ENCODE data around the gene BRMS1L. TPM values are rescaled to one million over a fixed set of nuclear protein-coding genes. Genes with fewer than 3 reads are reported as not detected.

The BRMS1L gene
- total RNA-seq, 1 experiment from 2014 or later: 4.8 TPM

DNA sequence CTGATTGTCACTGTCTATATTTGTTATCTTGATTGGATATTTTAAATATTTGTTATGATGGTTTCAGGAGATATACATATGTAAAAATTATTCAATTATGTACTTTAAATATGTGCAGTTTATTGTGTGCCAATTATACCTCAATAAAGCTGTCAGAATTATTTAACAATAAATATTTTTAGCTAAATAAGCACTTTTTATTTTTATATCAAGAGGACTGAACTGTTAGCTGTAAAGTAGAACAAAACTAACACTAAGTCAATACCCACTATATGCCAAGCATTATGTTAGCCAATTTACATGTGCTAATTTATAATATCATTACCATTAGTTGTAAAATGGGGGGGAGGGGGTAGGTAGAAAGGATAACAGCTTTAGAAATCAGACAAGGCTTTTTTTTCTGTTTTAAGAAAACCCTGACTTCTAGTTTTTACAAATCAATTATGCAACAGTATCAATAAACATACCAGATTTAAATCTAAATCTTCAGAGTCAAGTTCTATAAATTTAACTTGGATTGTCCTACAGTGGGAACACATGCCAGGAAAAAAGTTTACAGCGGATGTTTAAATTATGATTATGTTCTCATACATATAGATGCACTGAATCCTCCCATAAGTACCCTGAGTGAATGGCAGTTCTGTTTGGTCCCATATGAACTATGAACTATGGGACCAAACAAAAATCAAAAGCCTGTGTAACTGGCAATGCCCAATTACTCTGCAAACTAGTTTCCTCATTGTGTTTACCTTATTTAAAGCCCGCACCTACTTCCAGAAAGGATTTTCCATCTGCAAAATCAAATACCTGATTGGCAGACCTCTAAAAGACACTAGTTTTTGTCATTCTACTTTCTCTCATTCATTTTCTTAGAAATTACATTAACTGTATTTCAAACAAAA, 19.9 kb upstream of the BRMS1L start:
- Histone ChIP-seq H3K9me3 (ENCODE audit: low read length) (no peaks in the 10 kb centered on the region), H2AFZ (ENCODE audit: low read length) (no peak overlapping the region), H3K4me3 (ENCODE audit: low read length) (peak overlapping the region; percentile 71), H3K36me3 (ENCODE audit: low read depth, low read length) (no peaks in the 10 kb centered on the region), H3K4me2 (ENCODE audit: low read length) (peak overlapping the region; percentile 81), H4K20me1 (ENCODE audit: low read length) (peaks cover 22% of the 10 kb centered on the region), H3K4me1 (ENCODE audit: insufficient read depth, low read length) (peaks cover 17% of the 10 kb centered on the region), H3F3A (ENCODE audit: low read length, unreplicated experiment) (no peaks in the 10 kb centered on the region), H3K9me2 (replicated peaks; ENCODE audit: low read length) (no peaks in the 10 kb centered on the region), H3K27me3 (ENCODE audit: low read length) (no peaks in the 10 kb centered on the region), H3K9ac (ENCODE audit: low read length) (no peak overlapping the region), H3K27ac (ENCODE audit: low read length) (no peak overlapping the region), H3K79me2 (ENCODE audit: low read length) (peaks cover 57% of the 10 kb centered on the region)
- no TSS peak for BruUV-seq (replicated peaks)
- POLR2A ChIA-PET (ENCODE audit: unreplicated experiment): interaction anchor here (0.6 kb wide), 1 partner anchor 10 kb away, joined by 14 read pairs; no protein-coding TSS in a partner anchor
- TF ChIP-seq EZH2phosphoT487 (IDR thresholded peaks at IDR 0.05; ENCODE audit: borderline replicate concordance, low read length) (no peak), CTCF (conservative IDR thresholded peaks at IDR 0.05; ENCODE audit: low read depth, low read length) (no peak), EZH2 (IDR thresholded peaks at IDR 0.05; ENCODE audit: low read length, unreplicated experiment) (no peak)
- intact Hi-C loops (cut with micrococcal nuclease): loop anchor here (5.0 kb wide), 1 partner anchor 59 kb away; no protein-coding TSS in a partner anchor
- no peak for DNase-seq
- CTCF ChIA-PET: interaction anchor here (0.6 kb wide), 1 partner anchor 98 kb away, joined by 3 read pairs; no protein-coding TSS in a partner anchor
- no peak for ATAC-seq

- CTCF ChIA-PET: interaction anchor here (0.6 kb wide), 1 partner anchor 99 kb away, joined by 3 read pairs; no protein-coding TSS in a partner anchor
- H3K27ac ChIP-seq (ENCODE audit: low read length): no peak overlapping the region
- ATAC-seq: no peak
- intact Hi-C loops (cut with micrococcal nuclease): loop anchor here (5.0 kb wide), 1 partner anchor 60 kb away; no protein-coding TSS in a partner anchor
- no peak overlapping the region for H2AFZ ChIP-seq (ENCODE audit: low read length)
- no peaks in the 10 kb centered on the region for H3F3A ChIP-seq (ENCODE audit: low read length, unreplicated experiment)
- H3K4me1 ChIP-seq (ENCODE audit: insufficient read depth, low read length): peaks cover 17% of the 10 kb centered on the region
- no peaks in the 10 kb centered on the region for H3K9me3 ChIP-seq (ENCODE audit: low read length)
- no peak for TF ChIP-seq EZH2phosphoT487 (IDR thresholded peaks at IDR 0.05; ENCODE audit: borderline replicate concordance, low read length)
- no peak for TF ChIP-seq EZH2 (IDR thresholded peaks at IDR 0.05; ENCODE audit: low read length, unreplicated experiment)
- TF ChIP-seq CTCF (conservative IDR thresholded peaks at IDR 0.05; ENCODE audit: low read depth, low read length): no peak
- H3K4me3 ChIP-seq (ENCODE audit: low read length): peak overlapping the region; percentile 71
- H3K27me3 ChIP-seq (ENCODE audit: low read length): no peaks in the 10 kb centered on the region
- no peaks in the 10 kb centered on the region for H3K36me3 ChIP-seq (ENCODE audit: low read depth, low read length)
- POLR2A ChIA-PET (ENCODE audit: unreplicated experiment): interaction anchor here (0.6 to 0.7 kb wide), 2 partner anchors 12 to 19 kb away, joined by 7 to 14 read pairs; partner anchors contain the start of gene BRMS1L
- H3K79me2 ChIP-seq (ENCODE audit: low read length): peaks cover 46% of the 10 kb centered on the region
- DNase-seq: no peak
- no TSS peak for BruUV-seq (replicated peaks)
- H4K20me1 ChIP-seq (ENCODE audit: low read length): peaks cover 22% of the 10 kb centered on the region
- H3K9me2 ChIP-seq (replicated peaks; ENCODE audit: low read length): no peaks in the 10 kb centered on the region
- H3K4me2 ChIP-seq (ENCODE audit: low read length): peak overlapping the region; percentile 81
- no peak overlapping the region for H3K9ac ChIP-seq (ENCODE audit: low read length)
Observed at GRCh38 chr14:35807131-35807961, 18.8 kb upstream of the BRMS1L start.

All from PC-3 (cell line).